ENCODE results near the gene TMEM109. TPM values are rescaled to one million over a fixed set of nuclear protein-coding genes. Genes with fewer than 3 reads are reported as not detected.

TMEM109 gene
- total RNA-seq, 1 experiment from 2014 or later = 77.7 TPM

GRCh38 chr11:60925868-60926267 is 11.9 kb downstream of the TMEM109 start:
- peak; percentile 71 for DNase-seq (ENCODE audit: low read depth)

DNA sequence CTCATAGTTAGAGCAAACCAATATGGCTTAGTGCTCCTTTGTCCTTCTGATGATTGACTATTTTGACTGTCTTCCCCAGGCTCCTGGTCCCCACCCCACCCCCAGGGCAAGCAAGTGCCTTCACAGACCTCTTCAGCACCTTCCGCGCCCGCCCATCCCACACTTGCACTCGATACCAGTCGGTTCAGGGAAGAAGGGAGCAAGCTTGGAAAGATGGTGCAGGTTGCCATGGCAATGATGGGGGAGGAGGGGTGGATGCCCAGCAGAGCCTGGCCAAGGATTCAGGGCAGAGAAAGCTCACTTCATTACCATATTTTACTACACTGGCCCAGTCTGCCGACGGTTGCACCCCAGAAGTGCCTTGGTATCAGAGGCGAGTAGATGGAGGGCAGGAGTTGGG is 12.5 kb downstream of the TMEM109 start:
- DNase-seq (ENCODE audit: low read depth) = no peak

- no peak for DNase-seq (ENCODE audit: low read depth)
These were observed 13.2 kb downstream of the TMEM109 start for GRCh38 chr11:60927061-60927592.

DNA sequence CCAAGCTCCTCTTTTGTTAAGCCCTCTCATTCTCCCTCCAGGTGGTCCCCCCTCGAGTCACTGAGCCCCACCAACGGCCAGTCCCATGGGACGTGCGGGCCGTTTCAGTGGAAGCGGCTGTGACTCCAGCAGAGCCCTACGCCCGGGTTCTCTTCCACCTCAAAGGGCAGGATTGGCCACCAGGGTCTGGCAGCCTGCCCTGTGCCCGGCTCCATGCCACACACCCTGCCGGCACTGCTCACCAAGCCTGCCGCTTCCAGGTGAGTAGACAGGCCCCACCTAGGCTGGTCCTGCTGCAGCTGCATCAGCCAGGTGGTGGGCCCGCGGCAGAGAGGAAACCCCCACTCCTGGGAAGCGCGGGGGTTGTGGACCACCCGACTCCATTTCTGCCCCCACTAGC is 13.6 kb downstream of the TMEM109 start:
- no peak for DNase-seq (ENCODE audit: low read depth)

DNA sequence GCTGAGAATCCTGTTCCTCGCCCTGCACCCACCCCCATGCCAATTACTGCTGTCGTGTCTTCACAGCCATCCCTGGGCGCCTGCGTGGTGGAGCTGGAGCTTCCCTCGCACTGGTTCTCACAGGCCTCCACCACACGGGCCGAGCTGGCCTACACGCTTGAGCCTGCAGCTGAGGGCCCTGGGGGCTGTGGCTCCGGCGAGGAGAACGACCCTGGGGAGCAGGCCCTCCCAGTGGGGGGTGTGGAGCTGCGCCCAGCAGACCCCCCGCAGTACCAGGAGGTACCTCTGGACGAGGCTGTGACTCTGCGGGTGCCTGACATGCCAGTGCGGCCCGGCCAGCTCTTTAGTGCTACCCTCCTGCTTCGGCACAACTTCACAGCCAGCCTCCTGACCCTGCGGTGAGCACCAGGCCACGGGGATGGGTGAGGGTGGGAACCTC is 14.6 kb downstream of the TMEM109 start:
- DNase-seq (ENCODE audit: low read depth) = no peak

- no peak for DNase-seq (ENCODE audit: low read depth)
These were observed 15.8 kb downstream of the TMEM109 start for GRCh38 chr11:60929764-60930163.

- no peak for DNase-seq (ENCODE audit: low read depth)
These were observed 16.4 kb downstream of the TMEM109 start for GRCh38 chr11:60930394-60930793.

DNA sequence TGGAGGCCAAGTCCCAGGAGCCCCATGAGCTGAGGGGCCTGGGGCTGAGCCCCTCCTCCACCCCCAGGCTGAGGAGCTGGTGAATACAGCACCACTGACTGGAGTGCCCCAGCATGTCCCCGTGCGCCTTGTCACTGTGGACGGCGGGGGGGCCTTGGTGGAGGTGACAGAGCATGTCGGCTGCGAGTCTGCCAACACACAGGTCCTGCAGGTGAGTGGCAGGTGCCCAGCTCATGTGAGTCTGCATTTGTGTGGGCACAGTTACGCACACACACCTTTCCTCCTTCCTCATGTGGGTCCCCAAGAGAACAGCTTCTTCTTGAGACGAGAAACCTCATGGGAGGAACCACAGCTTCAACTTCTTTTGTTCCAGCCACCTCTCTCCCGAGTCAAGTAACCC is 18.0 kb downstream of the TMEM109 start:
- DNase-seq (ENCODE audit: low read depth) = no peak

GRCh38 chr11:60932605-60933356 is 18.8 kb downstream of the TMEM109 start:
- DNase-seq (ENCODE audit: low read depth) = no peak

GRCh38 chr11:60933416-60934123 is 19.6 kb downstream of the TMEM109 start:
- no peak for DNase-seq (ENCODE audit: low read depth)

- no peak for DNase-seq (ENCODE audit: low read depth)
These were observed 20.3 kb downstream of the TMEM109 start for GRCh38 chr11:60934124-60934789.

GRCh38 chr11:60934790-60935605 is 21.0 kb downstream of the TMEM109 start:
- DNase-seq (ENCODE audit: low read depth) = no peak

DNA sequence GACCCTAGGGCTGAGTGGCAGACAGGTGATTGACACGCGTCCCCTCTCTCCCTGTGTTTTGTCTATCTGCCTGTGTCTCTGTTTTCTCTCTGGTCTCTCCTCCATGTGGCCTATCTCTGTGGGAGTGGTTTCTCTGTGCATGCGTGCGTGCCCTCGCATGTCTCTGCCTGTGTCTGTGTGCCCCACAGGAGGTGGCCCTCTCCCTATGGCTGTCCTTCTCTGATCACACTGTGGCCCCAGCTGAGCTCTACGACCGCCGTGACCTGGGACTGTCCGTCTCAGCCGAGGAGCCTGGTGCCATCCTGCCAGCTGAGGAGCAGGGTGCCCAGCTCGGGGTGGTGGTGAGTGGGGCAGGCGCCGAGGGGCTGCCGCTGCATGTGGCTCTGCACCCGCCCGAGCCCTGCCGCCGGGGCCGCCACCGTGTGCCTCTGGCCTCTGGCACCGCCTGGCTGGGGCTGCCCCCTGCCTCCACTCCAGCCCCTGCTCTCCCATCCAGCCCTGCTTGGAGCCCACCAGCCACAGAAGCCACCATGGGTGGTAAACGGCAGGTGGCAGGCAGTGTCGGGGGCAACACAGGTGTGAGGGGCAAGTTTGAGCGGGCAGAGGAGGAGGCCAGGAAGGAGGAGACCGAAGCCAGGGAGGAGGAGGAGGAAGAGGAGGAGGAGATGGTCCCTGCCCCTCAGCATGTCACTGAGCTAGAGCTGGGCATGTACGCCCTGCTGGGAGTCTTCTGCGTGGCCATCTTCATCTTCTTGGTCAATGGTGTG is 21.9 kb downstream of the TMEM109 start:
- DNase-seq (ENCODE audit: low read depth) = no peak

DNA sequence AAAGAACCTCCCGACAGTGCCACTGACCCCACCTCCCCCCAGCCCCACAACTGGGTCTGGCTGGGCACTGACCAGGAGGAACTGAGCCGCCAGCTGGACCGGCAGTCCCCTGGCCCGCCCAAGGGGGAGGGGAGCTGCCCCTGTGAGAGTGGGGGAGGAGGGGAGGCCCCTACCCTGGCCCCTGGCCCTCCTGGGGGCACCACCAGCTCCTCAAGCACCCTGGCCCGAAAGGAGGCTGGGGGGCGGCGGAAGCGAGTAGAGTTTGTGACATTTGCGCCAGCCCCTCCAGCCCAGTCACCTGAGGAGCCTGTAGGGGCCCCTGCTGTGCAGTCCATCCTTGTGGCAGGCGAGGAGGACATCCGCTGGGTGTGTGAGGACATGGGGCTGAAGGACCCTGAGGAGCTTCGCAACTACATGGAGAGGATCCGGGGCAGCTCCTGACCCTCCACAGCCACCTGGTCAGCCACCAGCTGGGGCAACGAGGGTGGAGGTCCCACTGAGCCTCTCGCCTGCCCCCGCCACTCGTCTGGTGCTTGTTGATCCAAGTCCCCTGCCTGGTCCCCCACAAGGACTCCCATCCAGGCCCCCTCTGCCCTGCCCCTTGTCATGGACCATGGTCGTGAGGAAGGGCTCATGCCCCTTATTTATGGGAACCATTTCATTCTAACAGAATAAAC is 22.6 kb downstream of the TMEM109 start:
- no peak for DNase-seq (ENCODE audit: low read depth)

DNA sequence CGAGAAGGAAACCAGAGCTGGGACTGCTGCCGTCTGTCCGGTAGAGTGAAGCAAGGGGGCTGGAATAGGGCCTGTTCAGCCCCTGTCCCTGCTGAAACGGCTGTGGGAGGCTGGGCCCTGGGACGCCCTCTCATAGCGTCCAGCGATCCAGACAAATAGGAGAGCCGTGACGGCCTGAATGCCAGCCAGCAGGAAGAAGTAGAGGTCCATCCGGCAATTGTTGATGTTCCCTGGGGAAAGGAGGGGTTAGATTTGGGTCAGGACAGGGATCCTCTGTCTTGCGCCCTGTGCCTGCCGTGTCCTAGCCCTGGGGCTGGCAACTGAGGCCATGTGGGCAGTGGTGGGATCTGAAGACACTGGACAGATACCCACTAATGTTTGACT is 23.2 kb downstream of the TMEM109 start:
- no peak for DNase-seq (ENCODE audit: low read depth)

DNA sequence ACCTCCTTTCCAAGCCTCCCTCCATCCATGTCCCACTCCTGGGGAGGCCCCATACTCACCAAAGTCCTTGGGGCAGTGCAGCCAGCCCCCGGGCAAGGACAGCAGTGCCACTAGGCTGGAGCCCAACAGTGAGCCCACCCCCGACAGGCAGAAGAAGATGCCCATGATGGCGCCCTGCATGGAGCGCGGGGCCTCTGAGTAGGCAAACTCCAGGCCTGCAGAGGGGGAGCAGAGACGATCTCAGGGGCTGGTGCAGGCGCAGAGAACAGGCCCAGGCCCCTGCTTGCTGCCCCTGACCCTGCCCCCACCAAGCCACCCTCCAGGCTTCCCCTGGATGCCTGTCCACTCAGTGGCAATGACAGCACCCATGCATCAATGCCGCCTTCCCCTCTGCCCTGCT is 23.9 kb downstream of the TMEM109 start:
- no peak for DNase-seq (ENCODE audit: low read depth)

DNA sequence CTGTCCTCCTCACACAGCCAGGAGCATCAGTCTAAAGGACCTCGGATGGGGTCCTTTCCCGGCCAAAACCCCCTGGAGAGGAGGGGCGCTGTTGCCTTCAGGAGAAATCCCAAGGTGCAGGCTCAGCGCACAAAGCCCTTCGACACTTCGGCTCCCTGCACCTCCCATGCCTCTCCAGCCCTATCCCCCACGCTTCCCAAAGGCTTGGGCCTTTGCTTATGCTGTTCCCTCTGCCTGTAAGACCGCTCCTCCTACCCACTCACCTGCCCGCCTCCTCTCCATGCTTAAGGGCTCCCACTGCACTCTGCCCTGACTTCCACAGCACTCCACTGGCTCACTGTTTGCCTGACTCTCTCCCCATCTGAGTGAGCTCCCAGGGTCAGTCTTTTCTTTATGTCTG is 24.5 kb downstream of the TMEM109 start:
- no peak for DNase-seq (ENCODE audit: low read depth)

GRCh38 chr11:60939301-60939700 is 25.3 kb downstream of the TMEM109 start:
- DNase-seq (ENCODE audit: low read depth) = no peak

GRCh38 chr11:60939855-60940254 is 25.9 kb downstream of the TMEM109 start:
- no peak for DNase-seq (ENCODE audit: low read depth)

DNA sequence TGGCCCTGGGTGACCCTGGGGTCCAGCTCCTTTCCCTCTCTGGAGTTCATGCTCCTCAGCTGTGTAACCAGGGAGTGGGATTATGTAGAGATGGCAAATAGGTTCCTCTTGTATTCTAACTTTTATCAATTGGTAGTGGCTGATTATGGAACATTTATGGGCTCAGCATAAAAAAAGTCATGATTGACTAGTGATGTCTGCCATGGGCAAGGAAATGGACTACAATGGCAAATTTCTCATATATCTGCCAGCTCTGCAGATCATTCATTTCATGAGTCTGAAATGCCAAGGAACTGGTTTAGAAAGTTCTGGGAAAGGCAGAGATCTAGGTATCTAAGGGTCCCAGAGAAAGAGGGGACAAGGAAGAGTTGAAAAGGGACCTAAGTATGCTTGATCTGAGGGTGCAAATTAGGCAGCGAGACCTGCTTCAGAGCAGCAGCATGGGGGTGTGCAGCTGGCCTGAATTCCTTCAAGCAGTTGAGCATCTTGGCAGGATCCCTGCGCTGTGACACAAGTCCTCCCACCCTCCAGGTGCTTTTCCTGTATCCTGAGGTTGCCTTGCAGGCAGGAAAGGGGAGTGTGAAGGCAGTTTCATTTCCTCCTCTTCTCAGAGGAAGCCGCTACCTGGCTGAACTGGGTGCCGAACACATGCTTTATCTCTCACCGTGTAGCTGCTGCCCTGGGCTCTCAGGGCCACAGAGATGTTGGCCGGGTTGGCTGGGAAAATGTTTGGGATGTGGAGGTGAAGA is 27.6 kb downstream of the TMEM109 start:
- DNase-seq (ENCODE audit: low read depth) = no peak

Data from M059J (cell line).